ENCODE results near the gene SFXN3. TPM values are rescaled to one million over a fixed set of nuclear protein-coding genes. Genes with fewer than 3 reads are reported as not detected.

SFXN3 gene
- total and polyA plus RNA-seq, 2 of the 13 experiments (the other 11 are each of a cell fraction or from before 2014, with no cell fraction given), result 16.8 to 71.5 TPM

GRCh38 chr10:101060036-101060950, 29.3 kb downstream of the SFXN3 start:
- no peak for FAIRE-seq
- in situ Hi-C loops (cut with HindIII; ENCODE audit: extremely low pct_ligation_motif_present, low pct_unique_long_range_greater_than_20kb), result no loop called here
- Histone ChIP-seq H3K36me3 (replicated peaks in 1 of 2; ENCODE audit: control insufficient read depth in 1 of 2, insufficient read depth in 2 of 2, low read length in 2 of 2) (0 out of 5 replicates have a peak, but pooled peaks cover 0 to 2% of the 10 kb centered on the region in 2 experiments), H2AFZ (ENCODE audit: low read length) (peak overlapping the region; percentile 97), H3K4me1 (ENCODE audit: insufficient read depth, low read length) (peaks cover 71% of the 10 kb centered on the region), H3K9me3 (ENCODE audit: low read length) (no peaks in the 10 kb centered on the region), H3K27me3 (ENCODE audit: control insufficient read depth in 1 of 2, insufficient read depth in 2 of 2, low read length in 2 of 2) (no peaks in the 10 kb centered on the region; a peak in 1 of 5 replicates), H3K79me2 (ENCODE audit: insufficient read depth, low read length) (peaks cover 46% of the 10 kb centered on the region), H3K9ac (ENCODE audit: insufficient read depth, low read depth, low read length) (peak overlapping the region; percentile 99), H3K27ac (ENCODE audit: extremely low read length, insufficient read depth, low read length) (peak overlapping the region; percentile 99), H3K4me3 (replicated peaks in 1 of 3; ENCODE audit: insufficient read depth in 1 of 3, low read depth in 2 of 3, low read length in 3 of 3) (peak overlapping the region; percentile 82 to 97 (median 87)), H4K20me1 (ENCODE audit: insufficient read depth, low read length) (no peaks in the 10 kb centered on the region; the same call in 1 of the 2 replicates), H3K4me2 (ENCODE audit: low read depth, low read length) (peak overlapping the region; percentile 86)
- TSS peak; percentile 81 for BruUV-seq (replicated peaks)
- ChIA-PET POLR2A (interaction anchor here (0.9 to 9.0 kb wide), 13 partner anchors 9 to 179 kb away, joined by 3 to 141 read pairs (median 9); partner anchors contain the start of genes PDZD7, SEMA4G and SFXN3), CTCF (ENCODE audit: low intra/inter-chr PET ratio, low total read pairs) (interaction anchor here (1.2 to 2.9 kb wide), 4 partner anchors 8 to 82 kb away, joined by 4 to 22 read pairs (median 9); no protein-coding TSS in a partner anchor)
- peak; percentile 96 for DNase-seq (ENCODE audit: low spot score)
- intact Hi-C loops (cut with micrococcal nuclease; ENCODE audit: unreplicated experiment), result loop anchor here (1.0 kb wide), 1 partner anchor 8 kb away; no protein-coding TSS in a partner anchor
- peak; percentile 33 for ATAC-seq
- WGBS (ENCODE audit: low lambda C conversion rate), result 1% methylated on average over 34 of the region's 37 CpGs
- no peak for TF ChIP-seq AHR (CRISPR knock-in tag; IDR thresholded peaks at IDR 0.05)
- TF ChIP-seq BCL6 (CRISPR knock-in tag; IDR thresholded peaks at IDR 0.05), result peak; percentile 6; the same call in 1 of the 2 replicates
- TF ChIP-seq RERE (CRISPR knock-in tag; IDR thresholded peaks at IDR 0.05; ENCODE audit: low read depth), result no peak
- no peak for TF ChIP-seq NFYC (CRISPR knock-in tag; IDR thresholded peaks at IDR 0.05)
- 0 out of 2 replicates have a peak, but pooled peaks have one; percentile 17 for TF ChIP-seq ARID2 (CRISPR knock-in tag; IDR thresholded peaks at IDR 0.05; ENCODE audit: borderline replicate concordance)
- TF ChIP-seq ONECUT2 (CRISPR knock-in tag; IDR thresholded peaks at IDR 0.05), result no peak
- TF ChIP-seq JUND (CRISPR knock-in tag; IDR thresholded peaks at IDR 0.05), result no peak
- no peak for TF ChIP-seq E2F1 (CRISPR knock-in tag; IDR thresholded peaks at IDR 0.05)
- TF ChIP-seq HIC2 (CRISPR knock-in tag; IDR thresholded peaks at IDR 0.05; ENCODE audit: low read depth), result no peak
- TF ChIP-seq ZNF230 (CRISPR knock-in tag; IDR thresholded peaks at IDR 0.05), result no peak; the same call in 1 of the 2 replicates
- TF ChIP-seq CREB1 (IDR thresholded peaks at IDR 0.05), result no peak
- TF ChIP-seq CREB1 (CRISPR knock-in tag; IDR thresholded peaks at IDR 0.05), result 0 out of 2 replicates have a peak, but pooled peaks have one; percentile 3
- TF ChIP-seq ZNF550 (CRISPR knock-in tag; IDR thresholded peaks at IDR 0.05; ENCODE audit: borderline replicate concordance), result no peak
- no peak for TF ChIP-seq FOSL1 (CRISPR knock-in tag; IDR thresholded peaks at IDR 0.05; ENCODE audit: borderline replicate concordance)
